Upper lobe of left lung (tissue), 4 donors: ENCODE results near the gene DUSP6.

ENCODE experiments used
- EP300 ChIP-seq, 4 donors: sonication (generic); formaldehyde crosslinking; IDR thresholded peaks; one replicate each; pipeline ENCODE4 v1.5.1; 2017; ENCODE audit warnings: antibody characterized with exemption in 4 of 4, control low read depth in 2 of 4
- POLR2A ChIP-seq, 4 donors: fragments of 450-650 bp; IDR thresholded peaks; one replicate each; pipeline ENCODE4 v1.5.1; 2016 to 2017; ENCODE audit warnings: antibody characterized with exemption in 4 of 4, mild to moderate bottlenecking in 2 of 4
- POLR2AphosphoS5 ChIP-seq, 2 donors: sonication (generic); formaldehyde crosslinking; IDR thresholded peaks; one replicate each; pipeline ENCODE4 v1.5.1; 2017; ENCODE audit warnings: antibody characterized with exemption in 2 of 2

DNA sequence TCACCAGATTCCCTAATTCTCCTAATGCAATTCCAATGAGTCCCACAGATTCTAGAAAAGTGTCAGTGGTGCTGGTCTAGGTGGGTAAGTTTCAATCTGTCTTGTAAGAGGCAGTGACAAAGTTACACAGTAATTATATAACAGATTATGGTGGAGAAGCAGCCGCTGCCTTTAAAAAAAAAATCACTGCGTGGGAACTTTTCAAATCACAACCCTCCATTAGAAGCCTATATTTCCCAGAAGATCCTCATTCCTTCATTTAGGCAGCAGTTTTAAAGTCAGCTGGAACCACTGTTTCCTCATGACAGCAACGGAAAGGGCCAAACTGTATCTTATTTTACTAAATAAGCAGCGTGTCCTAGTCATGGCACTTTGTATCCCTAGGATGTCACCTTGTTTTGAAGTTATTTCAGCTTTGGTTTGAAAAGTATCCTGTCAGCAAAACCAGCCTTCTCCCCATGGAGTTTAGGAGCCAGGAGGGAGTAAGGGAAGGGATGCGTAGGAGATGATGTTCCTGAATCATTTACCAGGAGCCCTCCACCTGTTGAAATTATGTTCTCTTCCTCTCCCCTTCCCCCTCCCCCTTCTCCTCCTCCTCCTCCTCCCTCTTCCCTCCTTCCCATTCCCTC, 27.7 kb upstream of the DUSP6 start:
- TF ChIP-seq POLR2AphosphoS5 (IDR thresholded peaks at IDR 0.05): no peak
- no peak for TF ChIP-seq EP300 (IDR thresholded peaks at IDR 0.05)
- no peak for TF ChIP-seq POLR2A (IDR thresholded peaks at IDR 0.05)
